Endodermal cell (in vitro differentiated cells): ENCODE data around the gene NAT8L. TPM values are rescaled to one million over a fixed set of nuclear protein-coding genes. Genes with fewer than 3 reads are reported as not detected.

Experiments used
- DNase-seq: peaks from one replicate; pipeline ENCODE4 v3.0.0-alpha.2; 2017
- H3K27ac ChIP-seq: 2 replicates; pipeline ENCODE4 v1.5.1; 2013; ENCODE audit warnings: mild to moderate bottlenecking, low read depth, low read length, moderate library complexity
- H3K27me3 ChIP-seq: 2 replicates; pipeline ENCODE4 v1.6.1; 2013; ENCODE audit warnings: mild to moderate bottlenecking, low read length, moderate library complexity; ENCODE audit not compliant: insufficient read depth, control insufficient read depth, poor library complexity, severe bottlenecking
- H3K36me3 ChIP-seq: 2 replicates; pipeline ENCODE4 v1.7.0; 2013; ENCODE audit warnings: mild to moderate bottlenecking, low read length, moderate library complexity; ENCODE audit not compliant: control insufficient read depth, insufficient read depth
- H3K4me1 ChIP-seq: one replicate; pipeline ENCODE4 v1.7.0; 2013; ENCODE audit warnings: low read length; ENCODE audit not compliant: control insufficient read depth, insufficient read depth
- H3K4me3 ChIP-seq: 2 replicates; pipeline ENCODE4 v1.5.1; 2013; ENCODE audit warnings: mild to moderate bottlenecking, low read length, moderate library complexity
- H3K9ac ChIP-seq: 2 replicates; pipeline ENCODE4 v1.6.1; 2013; ENCODE audit warnings: mild to moderate bottlenecking, low read length, moderate library complexity; ENCODE audit not compliant: poor library complexity, severe bottlenecking; ENCODE audit errors: extremely low read depth
- H3K9me3 ChIP-seq: 2 replicates; pipeline ENCODE4 v1.6.1; 2013; ENCODE audit warnings: mild to moderate bottlenecking, low read length, moderate library complexity; ENCODE audit not compliant: control insufficient read depth
- H3K27ac Mint-ChIP-seq: 2 replicates; pipeline ENCODE4 v1.8.0; 2020; ENCODE audit warnings: mixed read lengths
- H3K27me3 Mint-ChIP-seq: 2 replicates; pipeline ENCODE4 v1.8.0; 2021; ENCODE audit warnings: mild to moderate bottlenecking, mixed read lengths; ENCODE audit not compliant: insufficient read depth
- H3K36me3 Mint-ChIP-seq: 2 replicates; pipeline ENCODE4 v1.8.0; 2020; ENCODE audit warnings: low read depth, mixed read lengths
- H3K4me1 Mint-ChIP-seq: 2 replicates; pipeline ENCODE4 v1.8.0; 2020; ENCODE audit warnings: mixed read lengths
- H3K4me3 Mint-ChIP-seq: 2 replicates; pipeline ENCODE4 v1.8.0; 2020; ENCODE audit warnings: mild to moderate bottlenecking, moderate library complexity, mixed read lengths
- H3K9me3 Mint-ChIP-seq: 2 replicates; pipeline ENCODE4 v1.8.0; 2020; ENCODE audit warnings: mild to moderate bottlenecking, mixed read lengths
- WGBS, 2 experiments: methylation state at CpG; one replicate each; pipeline versions ENCODE4 v1.1.5 to v1.1.7; 2013; ENCODE audit warnings: missing lambda C conversion rate in 2 of 2, mixed read lengths in 1 of 2; ENCODE audit not compliant: insufficient coverage in 1 of 2, insufficient read length in 1 of 2; 5-methylcytosine and 5-hydroxymethylcytosine counted together
- total RNA-seq, 2 donors: library from RNA; stranded (reverse); fragmentation: NEBNext Ultra II Directional in 1 of 2; extraction: Animal tissue kit (Norgen Biotek cat#: 25700) in 1 of 2; gene quantifications; 2 replicates in 1 of 2; 3 replicates in 1 of 2; pipeline ENCODE4 v1.2.1, GENCODE V29; 2021
- TF ChIP-seq, protein P1 (sequence below): fragments of 200-600 bp; sonication (generic); conservative IDR thresholded peaks from 2 replicates; pipeline ENCODE4 v1.5.0; 2021; ENCODE audit warnings: antibody characterized with exemption, mild to moderate bottlenecking

Gene NAT8L
- total RNA-seq, 2 donors from 2014 or later: 5.0 to 6.4 TPM

DNA sequence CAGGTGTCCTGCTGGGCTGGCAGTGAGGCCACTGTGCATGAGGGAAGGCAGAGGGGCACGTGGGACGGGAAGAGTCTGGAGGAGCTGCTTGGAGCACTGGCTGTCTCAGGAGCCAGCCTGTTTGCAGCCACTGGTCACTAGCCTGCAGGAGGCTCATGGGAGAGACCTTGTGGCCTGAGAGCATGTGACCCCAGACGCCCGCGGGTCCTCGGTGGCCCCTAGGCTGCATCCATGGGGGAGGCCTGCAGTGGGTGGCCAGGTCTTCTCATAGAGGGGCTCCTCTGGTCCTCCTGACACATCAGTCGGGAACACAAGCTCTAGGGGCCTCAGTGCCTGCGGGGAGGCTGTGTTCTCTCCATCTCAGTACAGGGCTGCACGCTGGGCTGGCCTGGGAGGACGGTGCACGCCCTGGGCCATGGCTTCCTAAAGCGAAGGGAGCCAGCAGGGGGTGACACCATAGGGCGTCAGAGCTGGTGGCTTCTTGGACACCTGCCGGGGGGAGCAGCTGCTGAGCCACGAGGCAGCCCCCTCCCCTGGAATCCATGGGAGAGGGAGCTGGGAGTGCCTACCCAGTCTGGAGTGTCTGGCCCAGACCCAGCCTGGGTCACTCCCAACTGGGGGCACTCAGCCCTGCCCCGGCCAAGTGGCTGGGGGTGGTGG, 12.3 kb downstream of the NAT8L start:
- Histone ChIP-seq H3K27me3 (no peaks in the 10 kb centered on the region), H3K9me3 (no peaks in the 10 kb centered on the region), H3K4me3 (no peak overlapping the region), H3K9ac (no peak overlapping the region), H3K36me3 (no peaks in the 10 kb centered on the region), H3K4me1 (peaks cover 3% of the 10 kb centered on the region), H3K27ac (peak overlapping the region; percentile 90)
- TF ChIP-seq, protein P1, sequence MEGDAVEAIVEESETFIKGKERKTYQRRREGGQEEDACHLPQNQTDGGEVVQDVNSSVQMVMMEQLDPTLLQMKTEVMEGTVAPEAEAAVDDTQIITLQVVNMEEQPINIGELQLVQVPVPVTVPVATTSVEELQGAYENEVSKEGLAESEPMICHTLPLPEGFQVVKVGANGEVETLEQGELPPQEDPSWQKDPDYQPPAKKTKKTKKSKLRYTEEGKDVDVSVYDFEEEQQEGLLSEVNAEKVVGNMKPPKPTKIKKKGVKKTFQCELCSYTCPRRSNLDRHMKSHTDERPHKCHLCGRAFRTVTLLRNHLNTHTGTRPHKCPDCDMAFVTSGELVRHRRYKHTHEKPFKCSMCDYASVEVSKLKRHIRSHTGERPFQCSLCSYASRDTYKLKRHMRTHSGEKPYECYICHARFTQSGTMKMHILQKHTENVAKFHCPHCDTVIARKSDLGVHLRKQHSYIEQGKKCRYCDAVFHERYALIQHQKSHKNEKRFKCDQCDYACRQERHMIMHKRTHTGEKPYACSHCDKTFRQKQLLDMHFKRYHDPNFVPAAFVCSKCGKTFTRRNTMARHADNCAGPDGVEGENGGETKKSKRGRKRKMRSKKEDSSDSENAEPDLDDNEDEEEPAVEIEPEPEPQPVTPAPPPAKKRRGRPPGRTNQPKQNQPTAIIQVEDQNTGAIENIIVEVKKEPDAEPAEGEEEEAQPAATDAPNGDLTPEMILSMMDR: no peak
- Mint-ChIP-seq H3K36me3 (no peaks in the 10 kb centered on the region), H3K4me3 (no peak overlapping the region), H3K27me3 (no peaks in the 10 kb centered on the region), H3K9me3 (no peaks in the 10 kb centered on the region), H3K27ac (no peak overlapping the region), H3K4me1 (no peaks in the 10 kb centered on the region)
- DNase-seq: peak; percentile 49
- 75 to 84% methylated on average over 8 to 16 of the region's 16 CpGs for WGBS, 2 experiments

DNA sequence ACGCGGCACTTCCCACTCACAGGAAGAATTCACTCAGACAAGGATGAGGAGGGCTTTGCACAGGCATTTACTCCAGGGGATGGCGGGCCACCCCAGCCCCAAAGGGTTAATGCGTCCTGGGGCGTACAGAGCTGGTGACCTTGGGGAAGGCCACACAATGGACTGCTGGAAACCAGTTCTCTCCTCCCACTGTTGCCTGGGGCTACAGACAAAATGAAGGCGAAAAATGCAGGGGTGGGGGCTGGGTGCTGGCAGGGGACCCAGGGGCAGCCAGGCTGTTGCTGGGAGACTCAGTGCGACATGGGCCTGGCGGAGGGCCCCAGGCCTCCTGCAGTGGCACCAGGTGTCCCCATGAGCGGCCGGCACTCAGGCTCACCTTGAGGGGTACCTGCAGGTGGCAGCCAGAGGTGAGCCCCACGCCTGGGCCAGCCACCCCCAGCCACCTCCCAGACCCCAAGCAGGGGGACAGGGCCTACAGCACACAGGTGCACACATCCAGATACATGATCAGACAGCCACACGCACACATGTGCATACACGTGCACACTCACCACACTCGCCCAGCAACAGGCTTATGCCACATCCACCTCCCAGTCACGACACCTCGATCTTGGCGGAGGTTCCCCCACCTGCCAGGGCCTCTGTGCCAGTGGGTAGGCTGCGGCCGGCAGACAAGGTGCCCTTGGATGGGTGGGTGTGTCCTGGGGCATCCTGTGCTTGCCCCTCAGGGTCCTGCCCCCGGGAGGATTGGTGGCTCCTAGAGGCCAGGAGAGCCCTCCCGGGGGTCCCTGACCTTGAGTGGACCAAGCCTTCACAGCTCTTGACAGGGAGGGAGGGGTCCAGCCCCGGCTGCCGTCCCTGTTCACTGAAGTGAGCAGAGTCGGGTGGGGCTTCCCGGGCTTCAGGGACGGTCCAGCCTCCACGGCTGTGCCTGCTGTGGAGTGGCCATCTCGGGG, 13.1 kb downstream of the NAT8L start:
- Mint-ChIP-seq H3K27ac (no peak overlapping the region), H3K36me3 (no peaks in the 10 kb centered on the region), H3K4me1 (no peaks in the 10 kb centered on the region), H3K27me3 (no peaks in the 10 kb centered on the region), H3K4me3 (no peak overlapping the region), H3K9me3 (no peaks in the 10 kb centered on the region)
- H3K9me3 ChIP-seq: no peaks in the 10 kb centered on the region
- 83 to 84% methylated on average over 9 to 28 of the region's 28 CpGs for WGBS, 2 experiments
- TF ChIP-seq, protein P1: no peak
- no peaks in the 10 kb centered on the region for H3K36me3 ChIP-seq
- H3K4me1 ChIP-seq: peaks cover 3% of the 10 kb centered on the region
- no peaks in the 10 kb centered on the region for H3K27me3 ChIP-seq
- no peak overlapping the region for H3K4me3 ChIP-seq
- H3K9ac ChIP-seq: no peak overlapping the region
- peak overlapping the region; percentile 90 for H3K27ac ChIP-seq
- DNase-seq: peak; percentile 46

DNA sequence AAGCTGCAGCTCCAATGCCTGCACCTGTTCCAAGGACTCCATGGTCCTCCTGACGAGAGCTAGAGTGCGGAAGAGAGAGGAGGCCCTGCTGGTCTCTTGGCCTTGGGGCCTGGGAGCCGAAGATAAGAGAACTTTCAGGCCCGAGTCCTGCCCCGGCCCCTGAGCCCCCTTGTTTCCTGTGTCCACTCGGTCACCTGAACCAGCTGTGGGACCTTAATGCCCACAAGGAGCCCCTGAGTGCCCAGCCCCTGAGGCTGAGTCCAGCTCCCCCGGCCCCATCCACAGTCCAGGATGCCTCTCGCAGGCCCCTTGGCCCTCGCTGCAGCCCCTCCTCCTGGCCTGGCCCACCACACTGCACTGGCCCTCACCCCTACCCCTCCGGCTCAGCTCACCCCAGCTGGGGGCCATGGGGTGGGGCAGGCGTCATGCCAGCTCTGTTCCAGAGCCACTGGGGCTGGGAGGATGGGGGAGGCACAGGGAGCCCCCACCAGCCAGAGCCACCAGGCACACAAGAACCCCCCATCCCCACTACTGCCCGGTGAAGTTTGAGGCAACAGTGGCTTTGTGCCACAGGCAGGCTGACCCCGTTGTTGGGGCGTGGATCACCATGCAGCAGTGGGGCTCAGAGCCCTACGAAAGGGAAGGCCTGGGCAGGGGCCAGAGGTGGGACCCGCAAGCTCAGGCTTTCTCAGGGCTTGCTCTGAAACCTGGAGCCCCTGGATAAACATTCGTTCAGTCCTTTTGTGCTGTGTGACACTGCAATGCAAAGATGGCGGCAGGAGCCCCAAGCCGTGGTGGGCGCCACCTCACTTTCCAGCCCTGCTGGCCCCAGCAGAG, 14.1 kb downstream of the NAT8L start:
- H3K4me3 ChIP-seq: no peak overlapping the region
- H3K36me3 ChIP-seq: no peaks in the 10 kb centered on the region
- TF ChIP-seq, protein P1: no peak
- no peaks in the 10 kb centered on the region for H3K9me3 ChIP-seq
- Mint-ChIP-seq H3K4me1 (no peaks in the 10 kb centered on the region), H3K27me3 (no peaks in the 10 kb centered on the region), H3K9me3 (no peaks in the 10 kb centered on the region), H3K4me3 (no peak overlapping the region), H3K27ac (no peak overlapping the region), H3K36me3 (no peaks in the 10 kb centered on the region)
- no peak overlapping the region for H3K9ac ChIP-seq
- peaks cover 3% of the 10 kb centered on the region for H3K4me1 ChIP-seq
- 92 to 93% methylated on average over 11 to 20 of the region's 20 CpGs for WGBS, 2 experiments
- no peaks in the 10 kb centered on the region for H3K27me3 ChIP-seq
- DNase-seq: peak; percentile 30
- H3K27ac ChIP-seq: no peak overlapping the region
